Left renal pelvis (tissue), 4 donors: ENCODE data around the gene PACRG. TPM values are rescaled to one million over a fixed set of nuclear protein-coding genes. Genes with fewer than 3 reads are reported as not detected.

Source experiments
- DNase-seq, 4 donors: peaks; one replicate each; pipeline ENCODE4 v3.0.0-alpha.2; 2013; ENCODE audit warnings: low read depth in 4 of 4, low spot score in 3 of 4
- polyA plus RNA-seq, 4 donors: library from polyadenylated mRNA; unstranded; fragments of 120-200 nt; gene quantifications; one replicate each; pipeline ENCODE4 v1.2.1, GENCODE V29; 2013; ENCODE audit not compliant: insufficient read length in 4 of 4

Gene PACRG
- polyA plus RNA-seq, 4 donors: 5.3 to 22.3 (median 14.2) TPM

GRCh38 chr6:163323274-163323673 lies 595.5 kb downstream of the PACRG start:
- no peak for DNase-seq

GRCh38 chr6:163323705-163324104 lies 595.9 kb downstream of the PACRG start:
- DNase-seq: no peak

- DNase-seq: no peak
Measured at GRCh38 chr6:163324326-163324687, 596.5 kb downstream of the PACRG start.

GRCh38 chr6:163324688-163325389 lies 597.1 kb downstream of the PACRG start:
- peak in 1 of 4 donors; percentile 37 for DNase-seq

GRCh38 chr6:163325390-163325784 lies 597.6 kb downstream of the PACRG start:
- DNase-seq: no peak

- DNase-seq: no peak
Measured at GRCh38 chr6:163327165-163327880, 599.5 kb downstream of the PACRG start.

GRCh38 chr6:163327921-163328320 lies 600.1 kb downstream of the PACRG start:
- no peak for DNase-seq

- no peak for DNase-seq
Measured at GRCh38 chr6:163328411-163328810, 600.6 kb downstream of the PACRG start.

- DNase-seq: no peak
Measured at GRCh38 chr6:163329991-163330390, 602.2 kb downstream of the PACRG start.

- DNase-seq: no peak
Measured at GRCh38 chr6:163331245-163331644, 603.5 kb downstream of the PACRG start.

- no peak for DNase-seq
Measured at GRCh38 chr6:163332575-163332974, 604.8 kb downstream of the PACRG start.

- no peak for DNase-seq
Measured at GRCh38 chr6:163333038-163333437, 605.3 kb downstream of the PACRG start.

GRCh38 chr6:163333701-163334663 lies 606.2 kb downstream of the PACRG start:
- no peak for DNase-seq

- DNase-seq: no peak
Measured at GRCh38 chr6:163335056-163335455, 607.3 kb downstream of the PACRG start.

GRCh38 chr6:163335671-163336545 lies 608.1 kb downstream of the PACRG start:
- DNase-seq: peak in 2 of 4 donors; percentile 36 to 46

GRCh38 chr6:163336961-163337360 lies 609.2 kb downstream of the PACRG start:
- DNase-seq: no peak

GRCh38 chr6:163337958-163338357 lies 610.2 kb downstream of the PACRG start:
- no peak for DNase-seq

- DNase-seq: no peak
Measured at GRCh38 chr6:163338671-163339405, 611.1 kb downstream of the PACRG start.

GRCh38 chr6:163339466-163339865 lies 611.7 kb downstream of the PACRG start:
- no peak for DNase-seq
